Measurements from ENCODE around the gene INS.

Gene INS

DNA sequence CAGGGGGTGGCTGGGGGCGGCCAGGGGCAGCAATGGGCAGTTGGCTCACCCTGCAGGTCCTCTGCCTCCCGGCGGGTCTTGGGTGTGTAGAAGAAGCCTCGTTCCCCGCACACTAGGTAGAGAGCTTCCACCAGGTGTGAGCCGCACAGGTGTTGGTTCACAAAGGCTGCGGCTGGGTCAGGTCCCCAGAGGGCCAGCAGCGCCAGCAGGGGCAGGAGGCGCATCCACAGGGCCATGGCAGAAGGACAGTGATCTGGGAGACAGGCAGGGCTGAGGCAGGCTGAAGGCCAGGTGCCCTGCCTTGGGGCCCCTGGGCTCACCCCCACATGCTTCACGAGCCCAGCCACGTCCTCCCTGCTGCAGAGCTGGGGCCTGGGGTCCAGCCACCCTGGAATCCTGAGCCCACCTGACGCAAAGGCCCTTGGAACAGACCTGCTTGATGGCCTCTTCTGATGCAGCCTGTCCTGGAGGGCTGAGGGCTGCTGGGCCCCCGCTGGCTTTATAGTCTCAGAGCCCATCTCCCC, at the start of gene INS:
INS (minus strand) TSS at position 474 of the 524 bp plus-strand sequence; CDS start at position 236, 238 bp downstream.
- no peak for DNase-seq

DNA sequence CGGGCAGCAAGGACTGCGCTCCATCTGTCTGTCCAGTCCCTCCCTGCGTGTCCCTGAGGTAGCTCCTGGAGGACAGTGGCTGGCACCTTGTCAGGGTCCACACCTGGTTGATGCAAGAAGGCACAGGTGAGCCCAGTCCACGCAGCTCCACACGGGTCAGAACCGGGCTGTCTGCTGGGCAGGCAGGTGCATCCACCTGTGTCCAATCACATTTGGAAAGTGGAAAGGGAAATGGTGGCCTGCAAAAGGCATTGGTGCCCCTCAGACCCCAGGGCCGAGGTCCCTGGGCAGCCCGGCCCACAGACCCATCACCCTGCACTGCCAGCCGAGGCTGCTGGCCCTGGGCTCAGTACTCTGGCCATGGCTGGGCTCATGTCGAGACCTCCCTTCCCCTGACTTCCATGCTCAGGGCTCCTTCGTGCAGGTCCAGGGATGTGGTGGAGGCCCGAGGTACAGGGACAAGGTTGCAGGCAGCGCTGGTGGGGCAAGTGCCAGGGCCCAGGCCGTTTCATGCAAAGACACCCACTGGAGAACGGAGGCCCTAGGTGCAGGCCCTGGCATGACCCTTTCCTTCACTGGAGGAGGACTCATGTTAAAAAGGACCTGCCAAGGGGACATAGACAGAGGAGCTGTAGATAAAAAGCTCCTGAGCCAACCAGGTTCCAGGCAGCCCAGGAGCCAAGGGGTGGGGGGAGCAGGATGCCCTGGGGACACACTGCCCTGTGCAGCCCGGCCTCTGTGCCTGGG, 49.5 kb upstream of the INS start:
- no peak for DNase-seq

DNA sequence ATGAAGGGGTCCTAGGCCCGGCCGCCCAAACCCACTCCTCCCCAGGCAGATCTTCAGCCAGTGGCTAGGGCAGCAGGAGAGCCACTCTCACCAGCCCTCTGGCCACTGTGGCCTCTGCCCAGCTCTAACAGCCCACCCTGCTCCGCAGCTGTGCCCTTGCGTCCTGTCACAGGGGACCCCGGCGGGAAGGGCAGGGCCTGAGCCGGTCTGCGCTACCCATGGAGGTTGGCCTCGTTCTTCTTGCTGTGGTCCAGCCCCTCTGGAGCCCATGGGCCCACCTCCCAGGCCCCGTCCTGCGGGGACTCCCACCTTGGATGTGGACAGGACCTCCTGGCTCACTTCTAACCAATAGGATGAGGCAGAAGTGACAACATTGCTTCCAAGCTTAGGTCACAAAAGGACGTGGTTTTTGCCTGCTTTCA, 48.9 kb upstream of the INS start:
- no peak for DNase-seq

DNA sequence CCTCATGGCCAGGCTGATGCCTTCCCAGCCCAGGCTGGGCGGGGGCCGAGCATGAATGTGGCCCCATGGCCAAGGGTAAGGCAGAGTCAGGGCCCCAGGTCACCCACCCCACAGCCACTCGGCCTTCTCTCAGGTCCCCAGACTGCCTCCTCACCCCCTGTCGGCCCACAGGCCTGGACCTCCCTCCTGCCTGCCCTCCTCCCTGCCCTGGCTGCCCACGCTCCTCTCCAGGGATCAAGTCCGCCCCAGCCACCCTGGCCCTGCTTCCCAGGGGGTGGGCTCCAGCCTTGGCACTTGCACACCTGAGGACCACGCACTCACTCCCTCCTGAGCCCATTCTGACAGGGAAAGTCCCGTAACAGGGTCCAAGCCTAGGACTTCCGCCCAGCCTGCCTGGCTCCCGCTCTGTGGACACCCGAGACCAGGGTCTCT, 48.4 kb upstream of the INS start:
- no peak for DNase-seq

DNA sequence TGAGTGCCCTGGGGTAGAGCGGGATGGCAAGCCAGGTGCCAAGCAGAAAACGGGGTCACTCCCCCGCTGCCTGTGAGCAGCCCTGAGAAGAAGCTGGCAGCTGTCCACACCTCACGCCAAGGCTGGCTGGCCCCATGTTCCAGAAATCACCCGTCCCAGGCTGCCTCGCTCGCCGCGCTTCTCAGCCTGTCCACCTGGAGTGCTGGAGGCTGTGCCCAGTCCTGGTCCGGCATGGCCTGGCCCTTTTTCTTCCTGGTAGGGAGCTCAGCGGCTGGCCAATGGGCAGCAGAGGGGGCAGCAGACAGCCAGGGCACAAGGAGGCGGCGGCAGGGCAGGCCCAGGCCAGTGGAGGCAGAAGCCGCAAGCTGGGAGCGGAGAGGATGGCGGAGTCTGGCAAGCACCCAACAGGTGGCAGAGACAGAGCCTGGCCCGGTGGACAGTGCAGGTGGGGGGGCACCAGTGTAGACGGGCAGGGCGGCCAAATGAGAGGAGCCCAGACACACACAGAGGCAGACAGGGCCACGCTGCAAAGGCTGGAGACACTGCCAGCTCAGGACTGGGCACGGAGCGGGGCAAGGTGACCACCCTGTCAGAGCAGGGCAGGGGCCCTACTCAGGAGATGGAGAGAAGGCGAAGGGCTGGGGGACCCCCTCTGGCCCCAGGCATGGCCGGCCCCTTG, 47.8 kb upstream of the INS start:
- DNase-seq: no peak

DNA sequence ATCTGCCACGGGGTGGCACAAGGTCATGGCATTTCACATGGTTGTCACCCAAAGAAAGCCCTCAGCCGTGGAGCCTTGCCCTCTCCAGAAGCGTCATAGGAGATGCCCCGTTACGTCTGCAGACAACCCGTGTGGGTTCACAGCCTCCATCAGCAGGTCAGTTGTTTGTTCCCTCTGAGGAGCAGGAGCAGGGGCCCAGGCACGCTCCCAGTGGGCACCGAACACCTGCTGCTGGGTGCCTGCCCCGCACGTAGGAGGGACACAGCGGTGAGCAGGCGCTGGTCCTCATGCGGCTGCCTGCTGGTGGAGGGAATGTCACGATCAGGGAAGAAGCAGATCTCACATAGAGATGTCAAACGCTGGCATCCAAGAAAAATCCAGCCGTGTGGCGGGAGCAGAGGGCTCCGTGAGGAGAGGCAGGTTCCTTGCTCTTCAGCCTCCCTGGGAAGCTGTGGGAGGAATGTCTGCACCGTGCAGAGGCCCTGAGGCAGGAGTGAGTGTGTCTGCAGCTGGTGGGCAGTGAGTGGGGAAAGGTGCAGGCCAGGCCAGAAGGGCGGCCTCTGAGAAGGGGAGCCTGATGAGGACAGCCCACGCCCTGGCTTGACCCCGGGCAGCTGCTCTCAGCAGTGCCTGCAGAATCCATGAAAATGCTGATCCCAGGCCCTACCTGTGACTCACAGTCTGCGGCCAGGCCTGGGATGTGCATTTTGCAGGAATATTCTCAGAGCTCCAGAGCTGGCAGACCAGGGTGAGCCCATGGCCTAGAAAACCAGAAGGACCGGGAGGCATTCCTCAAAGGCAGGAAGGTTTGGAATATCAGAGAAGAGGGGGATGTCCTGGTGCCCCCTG, 47.0 kb upstream of the INS start:
- DNase-seq: no peak

DNA sequence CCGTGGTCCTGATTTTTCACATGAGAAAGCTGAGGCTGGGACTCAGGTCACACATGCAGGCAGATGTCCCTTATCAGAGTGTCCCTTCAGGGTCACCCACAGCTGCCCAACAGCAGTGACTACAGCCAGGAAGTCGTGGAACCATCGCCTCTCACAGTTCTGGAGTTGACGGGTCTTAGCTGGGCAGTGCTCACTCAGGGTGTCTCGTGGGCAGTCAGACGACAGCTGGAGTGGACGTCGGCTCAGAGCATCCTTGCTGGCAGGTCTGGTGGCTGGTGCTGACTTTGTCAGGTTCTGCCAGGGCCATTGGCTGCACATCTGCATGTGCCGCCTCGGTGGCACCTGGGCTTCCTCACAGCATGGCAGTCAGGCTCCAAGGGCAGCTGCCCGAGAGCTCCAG, 46.2 kb upstream of the INS start:
- DNase-seq: no peak

DNA sequence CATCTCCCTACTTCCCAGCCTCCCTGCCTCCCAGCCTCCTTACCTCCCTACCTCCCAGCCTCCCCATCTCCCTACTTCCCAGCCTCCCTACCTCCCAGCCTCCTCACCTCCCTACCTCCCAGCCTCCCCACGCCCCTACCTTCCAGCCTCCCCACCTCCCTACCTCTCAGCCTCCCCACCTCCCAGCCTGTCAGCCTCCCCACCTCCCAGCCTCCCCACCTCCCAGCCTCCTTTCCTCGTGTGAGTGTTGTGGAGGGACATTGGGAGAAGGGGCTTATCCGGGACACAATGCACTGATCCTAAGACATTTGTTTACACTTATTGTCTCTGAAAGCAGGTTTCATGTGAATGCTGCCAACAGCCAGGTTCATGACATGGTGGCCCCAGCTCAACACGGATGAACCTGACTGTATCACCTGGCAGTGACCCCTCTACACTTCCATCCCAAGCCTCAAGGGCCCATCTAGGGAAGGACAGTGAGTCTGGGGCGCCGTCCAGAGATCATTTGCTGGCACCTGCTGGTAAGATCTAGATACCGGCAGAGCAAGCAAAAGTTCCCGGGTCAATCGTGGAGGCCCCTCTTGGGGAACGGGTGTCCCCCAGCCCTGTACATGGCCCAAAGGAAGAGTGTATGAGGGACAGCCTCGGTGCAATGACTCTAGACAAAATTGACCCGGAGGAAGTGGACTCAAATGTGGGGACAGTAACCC, 45.1 kb upstream of the INS start:
- no peak for DNase-seq

DNA sequence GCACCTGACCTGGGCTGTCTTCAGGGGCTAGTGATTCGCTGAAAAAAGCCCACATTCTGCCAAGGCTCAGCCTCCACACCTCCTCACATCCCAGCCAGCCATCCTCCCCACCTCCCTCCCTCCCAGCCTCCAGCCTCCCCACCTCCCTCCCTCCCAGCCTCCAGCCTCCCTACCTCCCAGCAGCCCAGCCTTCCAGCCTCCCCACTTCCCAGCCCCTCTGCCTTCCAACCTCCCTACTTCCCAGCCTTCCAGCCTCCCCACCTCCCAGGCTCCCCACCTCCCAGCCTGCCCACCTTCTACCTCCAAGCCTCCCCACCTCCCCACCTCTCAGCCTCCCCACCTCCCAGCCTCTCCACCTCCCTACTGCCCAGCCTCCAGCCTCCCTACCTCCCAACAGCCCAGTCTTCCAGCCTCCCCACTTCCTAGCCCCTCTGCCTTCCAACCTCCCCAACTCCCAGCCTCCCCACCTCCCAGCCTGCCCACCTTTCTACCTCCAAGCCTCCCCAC, 44.3 kb upstream of the INS start:
- no peak for DNase-seq

DNA sequence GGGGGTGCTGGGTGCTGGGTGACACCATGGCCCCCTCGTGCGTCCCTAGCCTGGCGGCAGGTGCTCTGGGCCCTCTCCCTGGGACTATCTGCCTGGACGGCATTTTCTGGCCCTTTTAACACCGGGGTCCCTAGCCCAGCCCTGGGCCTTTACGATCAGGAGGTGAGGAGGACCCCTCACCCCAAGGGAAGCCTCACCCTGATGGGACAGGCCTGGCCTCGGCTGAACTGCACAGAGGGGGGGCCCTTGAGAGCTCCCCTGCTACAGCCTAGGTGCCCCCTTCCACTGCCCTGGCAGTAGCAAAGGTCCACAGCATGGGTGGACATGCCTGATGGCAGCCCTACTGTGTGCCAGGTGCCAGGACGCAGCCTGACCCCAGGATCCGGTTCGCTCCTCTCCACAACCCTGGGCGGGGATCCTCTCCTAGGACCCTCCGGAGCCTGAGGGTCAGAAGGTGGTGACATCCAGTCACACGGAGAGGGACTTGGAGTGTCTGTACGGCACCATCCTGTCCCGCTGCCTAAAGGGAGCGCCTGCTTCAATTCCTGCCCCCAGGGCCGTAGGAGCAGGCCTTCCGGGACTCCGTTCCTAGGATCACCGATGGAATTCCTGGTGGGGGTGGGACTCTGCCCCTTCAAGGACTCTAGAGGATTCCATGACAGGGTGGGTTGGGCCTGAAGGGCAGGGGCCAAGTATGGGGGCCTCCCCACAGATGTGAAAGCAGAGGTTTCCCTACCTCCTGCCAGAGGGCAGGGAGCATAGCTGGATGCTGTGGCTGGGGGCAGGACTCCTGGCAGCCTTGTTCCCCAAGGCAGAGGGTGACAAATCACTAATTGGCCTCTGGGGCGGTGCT, 43.6 kb upstream of the INS start:
- DNase-seq: no peak

DNA sequence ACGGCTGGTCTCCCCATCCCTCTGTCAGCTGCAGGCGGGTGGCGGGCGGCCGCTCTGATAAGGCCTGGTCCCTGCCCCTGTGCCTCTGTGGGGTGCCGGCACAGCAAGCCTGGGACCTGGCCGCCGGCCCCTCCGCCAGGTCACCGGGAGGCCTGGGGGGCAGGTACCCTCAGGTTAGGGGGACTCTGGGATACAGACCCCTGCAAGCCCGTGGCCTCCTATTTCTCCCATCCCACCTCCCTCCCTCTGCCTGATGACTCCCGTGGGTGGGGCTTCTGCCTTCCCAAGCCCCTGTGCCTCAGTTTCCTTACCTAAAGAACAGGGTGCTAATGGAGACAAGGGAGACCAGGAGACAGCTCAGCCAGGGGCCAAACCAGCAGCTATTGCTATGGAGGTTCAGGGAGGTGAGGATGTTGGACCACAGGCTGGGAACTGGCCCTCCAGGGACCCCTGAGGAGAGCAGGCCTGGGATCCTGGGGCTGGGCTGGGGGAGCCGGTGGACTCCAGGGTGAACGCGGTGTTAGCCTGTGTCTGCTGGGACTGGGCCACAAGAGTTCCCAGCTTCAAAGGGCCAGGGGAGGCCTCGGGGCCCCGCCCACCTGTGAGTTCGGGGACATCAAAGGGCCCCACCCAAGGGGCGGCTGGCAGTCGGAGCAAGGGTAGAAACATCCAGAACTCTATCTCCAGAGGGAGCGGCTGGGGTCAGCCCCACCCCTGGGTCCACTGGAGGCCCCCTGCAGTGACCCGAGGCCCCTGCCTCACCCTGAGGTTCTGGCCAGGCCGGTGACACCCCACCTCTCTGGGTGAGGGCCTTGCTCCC, 42.6 kb upstream of the INS start:
- DNase-seq: no peak

DNA sequence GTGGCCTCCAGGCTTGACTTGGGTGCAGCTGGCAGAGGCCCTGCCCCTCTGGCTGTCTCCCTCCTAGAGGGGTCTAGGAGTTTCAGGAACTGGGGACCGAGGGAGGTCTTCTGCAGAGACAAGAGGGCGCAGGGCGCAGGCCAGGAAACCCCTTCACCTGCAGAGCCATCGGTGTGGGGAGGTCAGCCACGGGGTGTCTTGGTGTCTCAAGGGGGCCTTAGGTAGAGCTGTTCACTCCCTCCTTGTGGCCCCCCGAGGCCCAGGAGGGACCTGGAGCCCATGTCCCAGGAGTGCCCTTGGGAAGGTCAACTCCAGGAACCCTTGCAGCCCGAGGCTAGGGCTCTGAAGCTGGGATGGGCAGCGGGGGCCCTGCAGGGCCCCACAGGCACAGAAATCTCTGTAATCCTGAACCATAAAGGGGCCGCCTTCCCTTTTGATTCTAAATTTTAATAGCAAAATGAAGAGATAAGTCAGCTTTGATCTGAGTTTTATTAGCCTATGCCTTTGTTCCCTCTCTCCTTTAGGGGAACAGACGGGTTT, 42.0 kb upstream of the INS start:
- DNase-seq: no peak

DNA sequence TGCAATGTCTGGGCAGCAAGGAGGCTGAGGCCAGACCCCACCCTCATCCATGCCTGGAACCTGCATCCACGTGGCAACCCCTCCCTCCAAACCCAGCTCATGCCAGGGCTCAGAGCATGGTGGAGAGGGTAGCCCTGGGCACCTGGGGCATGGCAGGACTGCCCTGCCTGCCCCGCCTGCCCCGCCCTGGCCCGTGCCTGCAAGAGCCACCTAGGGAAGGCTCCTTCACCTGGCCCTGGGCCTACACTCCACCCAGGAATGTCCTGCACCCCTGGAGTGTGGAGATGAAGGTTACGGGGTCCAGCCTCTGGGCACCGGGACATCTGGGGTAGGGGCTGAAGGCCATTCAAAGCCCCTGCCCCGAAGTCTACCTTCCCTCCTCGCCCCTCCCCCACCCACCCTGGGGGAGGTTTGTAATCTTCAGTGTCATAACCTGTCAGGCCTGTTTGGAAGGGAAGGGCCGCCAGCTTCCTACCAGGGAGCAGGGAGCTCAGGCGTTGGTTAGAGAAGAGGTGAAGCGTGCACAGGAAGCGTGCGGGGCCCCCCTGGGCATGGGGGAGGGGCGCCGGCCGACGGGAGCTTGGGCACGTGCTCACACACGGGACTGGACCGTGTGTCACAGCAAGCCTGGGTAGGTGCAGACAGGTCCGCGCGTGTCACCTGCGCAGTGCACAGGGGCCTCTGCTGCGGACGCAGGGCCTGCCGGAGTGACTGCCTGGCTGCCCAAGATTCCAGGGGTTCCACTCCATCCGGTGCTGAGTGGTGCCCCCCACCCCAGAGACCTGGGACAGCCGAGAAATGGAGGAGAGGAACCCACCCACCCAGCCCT, 41.3 kb upstream of the INS start:
- DNase-seq: no peak

DNA sequence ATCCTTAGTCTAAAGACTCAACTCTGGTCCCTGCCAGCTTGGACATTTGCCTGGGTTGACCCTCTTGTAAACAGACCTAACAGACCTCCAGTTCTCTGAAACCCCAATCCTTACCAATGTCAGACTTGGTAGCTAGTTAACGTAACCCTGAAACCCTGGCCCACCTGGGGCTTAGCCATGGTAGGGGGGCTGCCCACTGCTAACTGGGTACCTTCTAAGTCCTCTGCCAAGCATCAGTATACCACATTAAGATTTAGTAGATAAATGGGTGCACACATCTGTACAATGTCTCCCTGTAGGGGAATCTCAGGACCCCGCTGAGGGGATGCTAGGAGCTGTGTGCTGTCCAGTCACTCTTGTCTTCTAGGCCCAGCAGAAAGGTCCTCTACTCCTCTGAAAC, 40.5 kb upstream of the INS start:
- DNase-seq: no peak

DNA sequence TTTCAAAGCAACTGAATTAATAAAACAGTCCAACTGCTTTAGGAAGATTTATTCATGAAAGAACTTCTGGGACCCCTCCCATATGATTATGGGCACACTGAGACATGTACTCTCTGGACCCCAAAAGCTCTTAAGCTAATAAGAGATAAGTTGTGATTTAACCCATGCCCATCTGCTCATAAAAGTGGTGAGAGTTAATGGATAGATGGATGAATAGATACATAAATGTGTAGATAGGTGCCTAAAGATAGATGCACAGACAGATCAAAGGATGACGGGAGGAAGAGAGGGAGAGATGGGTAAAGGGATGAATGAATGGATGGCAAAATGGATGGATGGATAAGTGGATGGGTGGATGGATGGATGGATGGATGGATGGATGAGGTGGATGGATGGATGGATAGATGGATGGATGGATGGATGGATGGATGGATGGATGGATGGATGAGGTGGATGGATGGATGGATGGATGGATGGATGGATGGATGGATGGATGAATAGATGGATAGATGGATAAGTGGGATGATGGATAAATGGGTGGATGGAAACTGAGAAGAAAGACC, 40.0 kb upstream of the INS start:
- DNase-seq: no peak

DNA sequence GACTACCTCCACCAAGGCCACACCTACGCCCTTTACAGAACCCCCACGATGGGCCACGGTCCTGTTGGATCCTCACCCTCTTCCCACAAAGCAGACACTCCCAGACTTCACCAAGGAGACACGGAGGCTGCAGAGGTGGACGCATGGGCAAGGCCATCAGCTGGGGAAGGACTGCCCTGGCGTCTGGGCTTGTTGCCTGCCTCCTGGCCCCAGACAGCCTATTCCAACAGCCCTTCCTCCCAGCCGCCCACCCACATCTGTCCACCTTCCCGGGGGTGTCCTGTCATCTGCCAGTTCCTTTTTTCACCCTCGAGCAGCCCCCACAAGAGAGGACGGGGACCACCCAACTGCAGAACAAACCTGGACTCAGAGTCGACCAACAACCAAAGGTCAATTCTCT, 39.5 kb upstream of the INS start:
- DNase-seq: no peak

DNA sequence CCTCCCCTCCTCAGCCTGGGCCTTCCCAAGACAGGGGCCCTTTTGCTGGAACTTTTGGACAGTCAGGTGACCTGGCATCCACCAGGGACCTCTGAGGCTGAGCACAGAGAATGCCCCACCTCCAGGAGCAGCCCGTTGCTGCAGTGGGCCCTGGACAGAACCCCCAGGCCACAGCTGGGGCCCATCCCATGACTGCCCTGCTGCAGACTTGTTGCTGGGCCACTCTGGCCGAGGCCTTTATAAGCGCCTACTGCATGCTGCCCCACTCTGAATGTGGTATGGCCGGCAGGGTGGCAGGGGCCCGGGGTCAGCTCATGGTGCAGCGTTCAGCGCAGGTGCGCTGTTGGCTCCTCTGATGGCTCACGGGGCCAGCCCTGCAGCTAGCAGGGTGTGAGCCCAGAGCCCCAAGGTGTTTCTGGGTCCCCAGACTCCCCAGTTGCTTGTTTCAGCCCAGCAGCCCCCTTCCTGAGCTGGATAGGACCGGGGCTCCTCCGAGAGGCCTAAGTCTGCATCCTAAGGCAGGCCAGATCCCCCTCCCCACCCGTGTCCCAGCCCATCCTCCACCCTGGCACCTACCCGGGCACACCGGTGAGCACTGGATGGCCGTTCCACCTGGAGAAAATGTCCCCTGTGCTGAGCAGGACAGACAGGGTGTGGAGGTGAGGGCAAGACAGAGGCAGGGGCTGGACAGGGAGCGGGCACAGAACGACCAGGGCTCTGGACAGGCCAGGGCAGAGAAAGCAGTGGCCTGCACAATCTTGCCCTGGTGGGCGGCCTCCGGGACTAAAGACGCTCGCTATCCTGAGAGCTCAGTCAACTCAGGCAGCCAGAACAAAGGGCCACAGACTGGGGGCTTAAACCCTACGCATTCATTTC, 38.7 kb upstream of the INS start:
- no peak for DNase-seq

All from stimulated activated CD4-positive, alpha-beta T cell treated with anti-CD3 and anti-CD28 coated beads, Interleukin-1b, Interleukin-23, amount 100 ng/mL, for 48 hours (primary cell).